22Rv1 (cell line): Measurements from ENCODE around the gene PTPRD.

Source experiments
- ZFX ChIP-seq: fragments of 450-650 bp; IDR thresholded peaks from 2 replicates; pipeline ENCODE4 v1.6.1; 2017; ENCODE audit warnings: antibody characterized with exemption, borderline replicate concordance
- TF ChIP-seq, protein P1 (sequence below): fragments of 450-650 bp; IDR thresholded peaks from 2 replicates; pipeline ENCODE4 v1.5.1; 2017; ENCODE audit warnings: mild to moderate bottlenecking

DNA sequence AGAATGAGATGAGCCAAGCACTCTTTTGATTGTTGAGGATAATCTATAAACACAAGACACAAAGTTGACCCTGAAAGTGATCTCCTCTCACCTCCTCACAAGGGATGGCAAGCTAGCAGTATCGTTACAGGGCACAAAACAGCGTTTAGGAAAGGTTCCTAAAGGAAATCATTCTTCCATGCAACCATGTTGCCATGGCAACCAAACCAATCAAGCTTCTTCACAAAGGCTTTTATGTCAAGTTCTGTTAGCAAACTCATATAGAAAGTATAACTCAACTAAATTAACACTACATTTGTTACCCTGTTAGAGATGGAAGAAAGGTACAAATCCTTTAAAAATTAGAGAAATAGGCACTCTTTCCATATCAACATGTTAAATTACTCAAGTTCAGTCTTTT is 1796.4 kb downstream of the PTPRD start:
- TF ChIP-seq, protein P1, sequence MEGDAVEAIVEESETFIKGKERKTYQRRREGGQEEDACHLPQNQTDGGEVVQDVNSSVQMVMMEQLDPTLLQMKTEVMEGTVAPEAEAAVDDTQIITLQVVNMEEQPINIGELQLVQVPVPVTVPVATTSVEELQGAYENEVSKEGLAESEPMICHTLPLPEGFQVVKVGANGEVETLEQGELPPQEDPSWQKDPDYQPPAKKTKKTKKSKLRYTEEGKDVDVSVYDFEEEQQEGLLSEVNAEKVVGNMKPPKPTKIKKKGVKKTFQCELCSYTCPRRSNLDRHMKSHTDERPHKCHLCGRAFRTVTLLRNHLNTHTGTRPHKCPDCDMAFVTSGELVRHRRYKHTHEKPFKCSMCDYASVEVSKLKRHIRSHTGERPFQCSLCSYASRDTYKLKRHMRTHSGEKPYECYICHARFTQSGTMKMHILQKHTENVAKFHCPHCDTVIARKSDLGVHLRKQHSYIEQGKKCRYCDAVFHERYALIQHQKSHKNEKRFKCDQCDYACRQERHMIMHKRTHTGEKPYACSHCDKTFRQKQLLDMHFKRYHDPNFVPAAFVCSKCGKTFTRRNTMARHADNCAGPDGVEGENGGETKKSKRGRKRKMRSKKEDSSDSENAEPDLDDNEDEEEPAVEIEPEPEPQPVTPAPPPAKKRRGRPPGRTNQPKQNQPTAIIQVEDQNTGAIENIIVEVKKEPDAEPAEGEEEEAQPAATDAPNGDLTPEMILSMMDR = no peak
- TF ChIP-seq ZFX = no peak
